Uterus (tissue), 2 donors: Measurements from ENCODE around the gene SHB.

Experiments used
- POLR2A ChIP-seq, 2 donors: fragments of 450-650 bp; IDR thresholded peaks; one replicate each; pipeline ENCODE4 v1.6.1; 2016; ENCODE audit warnings: antibody characterized with exemption in 2 of 2, mild to moderate bottlenecking in 1 of 2, moderate library complexity in 1 of 2
- TF ChIP-seq, protein P1 (sequence below), 4 experiments: fragments of 200-600 bp in 2 of 4; fragments of 450-650 bp in 2 of 4; sonication (generic) in 2 of 4; IDR thresholded peaks; one replicate each; pipeline ENCODE4 v1.5.1; 2016 to 2019; ENCODE audit warnings: antibody characterized with exemption in 4 of 4, mild to moderate bottlenecking in 2 of 4, moderate library complexity in 1 of 4

- TF ChIP-seq, protein P1, sequence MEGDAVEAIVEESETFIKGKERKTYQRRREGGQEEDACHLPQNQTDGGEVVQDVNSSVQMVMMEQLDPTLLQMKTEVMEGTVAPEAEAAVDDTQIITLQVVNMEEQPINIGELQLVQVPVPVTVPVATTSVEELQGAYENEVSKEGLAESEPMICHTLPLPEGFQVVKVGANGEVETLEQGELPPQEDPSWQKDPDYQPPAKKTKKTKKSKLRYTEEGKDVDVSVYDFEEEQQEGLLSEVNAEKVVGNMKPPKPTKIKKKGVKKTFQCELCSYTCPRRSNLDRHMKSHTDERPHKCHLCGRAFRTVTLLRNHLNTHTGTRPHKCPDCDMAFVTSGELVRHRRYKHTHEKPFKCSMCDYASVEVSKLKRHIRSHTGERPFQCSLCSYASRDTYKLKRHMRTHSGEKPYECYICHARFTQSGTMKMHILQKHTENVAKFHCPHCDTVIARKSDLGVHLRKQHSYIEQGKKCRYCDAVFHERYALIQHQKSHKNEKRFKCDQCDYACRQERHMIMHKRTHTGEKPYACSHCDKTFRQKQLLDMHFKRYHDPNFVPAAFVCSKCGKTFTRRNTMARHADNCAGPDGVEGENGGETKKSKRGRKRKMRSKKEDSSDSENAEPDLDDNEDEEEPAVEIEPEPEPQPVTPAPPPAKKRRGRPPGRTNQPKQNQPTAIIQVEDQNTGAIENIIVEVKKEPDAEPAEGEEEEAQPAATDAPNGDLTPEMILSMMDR (IDR thresholded peaks at IDR 0.05) = no peak
- TF ChIP-seq POLR2A (IDR thresholded peaks at IDR 0.05) = no peak
Measured at GRCh38 chr9:38018958-38019602, 49.9 kb downstream of the SHB start.
